ENCODE data around the gene CD7.

GRCh38 chr17:82348866-82349265, 31.5 kb upstream of the CD7 start:
- TF ChIP-seq, protein P1, sequence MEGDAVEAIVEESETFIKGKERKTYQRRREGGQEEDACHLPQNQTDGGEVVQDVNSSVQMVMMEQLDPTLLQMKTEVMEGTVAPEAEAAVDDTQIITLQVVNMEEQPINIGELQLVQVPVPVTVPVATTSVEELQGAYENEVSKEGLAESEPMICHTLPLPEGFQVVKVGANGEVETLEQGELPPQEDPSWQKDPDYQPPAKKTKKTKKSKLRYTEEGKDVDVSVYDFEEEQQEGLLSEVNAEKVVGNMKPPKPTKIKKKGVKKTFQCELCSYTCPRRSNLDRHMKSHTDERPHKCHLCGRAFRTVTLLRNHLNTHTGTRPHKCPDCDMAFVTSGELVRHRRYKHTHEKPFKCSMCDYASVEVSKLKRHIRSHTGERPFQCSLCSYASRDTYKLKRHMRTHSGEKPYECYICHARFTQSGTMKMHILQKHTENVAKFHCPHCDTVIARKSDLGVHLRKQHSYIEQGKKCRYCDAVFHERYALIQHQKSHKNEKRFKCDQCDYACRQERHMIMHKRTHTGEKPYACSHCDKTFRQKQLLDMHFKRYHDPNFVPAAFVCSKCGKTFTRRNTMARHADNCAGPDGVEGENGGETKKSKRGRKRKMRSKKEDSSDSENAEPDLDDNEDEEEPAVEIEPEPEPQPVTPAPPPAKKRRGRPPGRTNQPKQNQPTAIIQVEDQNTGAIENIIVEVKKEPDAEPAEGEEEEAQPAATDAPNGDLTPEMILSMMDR (conservative IDR thresholded peaks at IDR 0.05; ENCODE audit: low read depth, low read length), result no peak
- TF ChIP-seq EZH2 (IDR thresholded peaks at IDR 0.05; ENCODE audit: borderline replicate concordance, low read depth, low read length, poor library complexity, severe bottlenecking), result no peak

All from A673 (cell line).